ENCODE data around the gene NCOA5.

Gene NCOA5

DNA sequence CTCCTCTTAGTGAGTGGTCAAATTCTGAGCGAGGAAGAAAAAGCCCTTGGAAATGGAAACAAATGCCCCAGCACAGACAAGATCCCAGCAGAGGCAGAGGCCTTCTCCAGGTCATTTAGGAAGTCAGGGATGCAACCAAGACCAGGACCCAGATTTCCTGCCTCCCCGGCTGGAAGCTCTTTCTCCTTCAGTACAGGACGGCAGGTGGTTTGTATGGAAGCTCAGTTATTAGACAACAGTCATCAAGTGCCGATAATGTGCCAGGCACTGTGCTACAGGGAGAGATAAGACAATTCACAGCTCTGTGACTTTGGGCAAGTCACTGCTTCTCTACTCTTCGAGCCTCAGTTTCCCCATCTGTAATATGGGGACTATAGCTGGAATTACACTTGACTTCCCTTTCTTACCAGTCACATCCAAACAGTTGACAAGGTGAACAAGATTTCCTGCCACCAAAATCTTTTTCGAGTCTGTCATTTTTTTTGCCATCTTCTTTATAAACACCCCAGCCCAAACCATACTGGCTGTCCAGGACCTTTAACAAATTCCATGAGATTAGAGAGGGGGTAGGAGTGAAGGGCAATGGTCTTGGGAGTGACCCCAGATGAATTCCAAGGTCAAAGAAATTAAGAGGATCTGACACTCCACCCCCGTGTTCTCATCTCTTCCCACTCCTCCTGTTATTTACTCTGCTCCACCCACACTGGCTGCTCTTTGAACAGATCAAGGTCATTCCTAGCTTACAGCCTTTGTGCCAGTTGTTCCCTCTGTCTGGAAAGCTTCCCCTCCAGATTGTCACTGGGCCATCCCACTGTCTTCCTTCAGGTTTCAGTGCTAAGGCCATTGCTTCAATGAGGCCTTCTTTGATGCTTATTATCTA lies 75.0 kb downstream of the NCOA5 start:
- Histone ChIP-seq H3K4me3 (ENCODE audit: low read depth, low read length) (no peak overlapping the region), H3K27me3 (ENCODE audit: insufficient read depth, low read length) (peaks cover 33% of the 10 kb centered on the region), H3K4me1 (ENCODE audit: control insufficient read depth, insufficient read depth, low read length, unreplicated experiment) (no peaks in the 10 kb centered on the region), H3K79me2 (ENCODE audit: control insufficient read depth, insufficient read depth, low read length, unreplicated experiment) (no peaks in the 10 kb centered on the region), H3K36me3 (ENCODE audit: insufficient read depth, low read length) (no peaks in the 10 kb centered on the region), H3K27ac (ENCODE audit: low read depth, low read length) (no peak overlapping the region), H2AFZ (ENCODE audit: low read length, unreplicated experiment) (no peak overlapping the region)

GRCh38 chr20:46013829-46014516 lies 75.8 kb downstream of the NCOA5 start:
- 0 out of 2 replicates have a peak overlapping the region, but pooled peaks have one; percentile 13 for H3K4me3 ChIP-seq (ENCODE audit: low read depth, low read length)
- no peak overlapping the region for H2AFZ ChIP-seq (ENCODE audit: low read length, unreplicated experiment)
- no peak overlapping the region for H3K27ac ChIP-seq (ENCODE audit: low read depth, low read length)
- peaks cover 2% of the 10 kb centered on the region for H3K4me1 ChIP-seq (ENCODE audit: control insufficient read depth, insufficient read depth, low read length, unreplicated experiment)
- no peaks in the 10 kb centered on the region for H3K36me3 ChIP-seq (ENCODE audit: insufficient read depth, low read length)
- no peaks in the 10 kb centered on the region for H3K79me2 ChIP-seq (ENCODE audit: control insufficient read depth, insufficient read depth, low read length, unreplicated experiment)
- peaks cover 38% of the 10 kb centered on the region for H3K27me3 ChIP-seq (ENCODE audit: insufficient read depth, low read length)

- H3K79me2 ChIP-seq (ENCODE audit: control insufficient read depth, insufficient read depth, low read length, unreplicated experiment), result no peaks in the 10 kb centered on the region
- no peak overlapping the region for H3K27ac ChIP-seq (ENCODE audit: low read depth, low read length)
- H3K27me3 ChIP-seq (ENCODE audit: insufficient read depth, low read length), result peaks cover 38% of the 10 kb centered on the region
- H3K4me3 ChIP-seq (ENCODE audit: low read depth, low read length), result no peak overlapping the region
- H3K4me1 ChIP-seq (ENCODE audit: control insufficient read depth, insufficient read depth, low read length, unreplicated experiment), result peaks cover 8% of the 10 kb centered on the region
- H3K36me3 ChIP-seq (ENCODE audit: insufficient read depth, low read length), result no peaks in the 10 kb centered on the region
- H2AFZ ChIP-seq (ENCODE audit: low read length, unreplicated experiment), result no peak overlapping the region
Observed at GRCh38 chr20:46013322-46013828, 76.4 kb downstream of the NCOA5 start.

- H3K27ac ChIP-seq (ENCODE audit: low read depth, low read length), result no peak overlapping the region
- H3K4me3 ChIP-seq (ENCODE audit: low read depth, low read length), result no peak overlapping the region
- H3K4me1 ChIP-seq (ENCODE audit: control insufficient read depth, insufficient read depth, low read length, unreplicated experiment), result peaks cover 10% of the 10 kb centered on the region
- H3K36me3 ChIP-seq (ENCODE audit: insufficient read depth, low read length), result no peaks in the 10 kb centered on the region
- peaks cover 38% of the 10 kb centered on the region for H3K27me3 ChIP-seq (ENCODE audit: insufficient read depth, low read length)
- no peak overlapping the region for H2AFZ ChIP-seq (ENCODE audit: low read length, unreplicated experiment)
- no peaks in the 10 kb centered on the region for H3K79me2 ChIP-seq (ENCODE audit: control insufficient read depth, insufficient read depth, low read length, unreplicated experiment)
Observed at GRCh38 chr20:46012921-46013320, 76.8 kb downstream of the NCOA5 start.

GRCh38 chr20:46011631-46012482 lies 77.9 kb downstream of the NCOA5 start:
- peaks cover 10% of the 10 kb centered on the region for H3K4me1 ChIP-seq (ENCODE audit: control insufficient read depth, insufficient read depth, low read length, unreplicated experiment)
- H3K36me3 ChIP-seq (ENCODE audit: insufficient read depth, low read length), result no peaks in the 10 kb centered on the region
- H2AFZ ChIP-seq (ENCODE audit: low read length, unreplicated experiment), result no peak overlapping the region
- no peak overlapping the region for H3K4me3 ChIP-seq (ENCODE audit: low read depth, low read length)
- no peaks in the 10 kb centered on the region for H3K79me2 ChIP-seq (ENCODE audit: control insufficient read depth, insufficient read depth, low read length, unreplicated experiment)
- no peak overlapping the region for H3K27ac ChIP-seq (ENCODE audit: low read depth, low read length)
- peaks cover 38% of the 10 kb centered on the region for H3K27me3 ChIP-seq (ENCODE audit: insufficient read depth, low read length)
